ENCODE results near the gene FUBP1.
A peak's percentile ranks its signal among the peaks of the same experiment; 100 is the strongest.
"Not testable (repeated sequence)": the region's sequence is repeated elsewhere in the genome, so short reads cannot be mapped to it uniquely, and the experiment has no call there.

Gene FUBP1

GRCh38 chr1:78003882-78004718 lies 25.2 kb upstream of the FUBP1 start:
- Mint-ChIP-seq H3K27ac (ENCODE audit: low read depth) (peak overlapping the region; percentile 99), H3K4me1 (peaks cover 22% of the 10 kb centered on the region)

GRCh38 chr1:78003070-78003746 lies 24.3 kb upstream of the FUBP1 start:
- DNase-seq (ENCODE audit: low spot score in 2 of 2): no peak
- Mint-ChIP-seq H3K27me3 (no peaks in the 10 kb centered on the region), H3K9me3 (no peaks in the 10 kb centered on the region), H3K36me3 (ENCODE audit: insufficient read depth) (peaks cover 10% of the 10 kb centered on the region), H3K4me1 (peaks cover 22% of the 10 kb centered on the region), H3K27ac (ENCODE audit: low read depth) (peak overlapping the region; percentile 99), H3K4me3 (peak overlapping the region; percentile 87)
- no peak for ATAC-seq (replicated peaks; ENCODE audit: extremely low read depth, poor library complexity, severe bottlenecking)

More at GRCh38 chr1:78003882-78004718, 25.2 kb upstream of the FUBP1 start:
- no peaks in the 10 kb centered on the region for H3K9me3 Mint-ChIP-seq
- DNase-seq (ENCODE audit: low spot score in 2 of 2) (peak in 1 of 2 donors; percentile 14), ATAC-seq (replicated peaks; ENCODE audit: extremely low read depth, poor library complexity, severe bottlenecking) (peak; percentile 35)
- H3K27me3 Mint-ChIP-seq: no peaks in the 10 kb centered on the region
- peak overlapping the region; percentile 87 for H3K4me3 Mint-ChIP-seq
- H3K36me3 Mint-ChIP-seq (ENCODE audit: insufficient read depth): peaks cover 10% of the 10 kb centered on the region

DNA sequence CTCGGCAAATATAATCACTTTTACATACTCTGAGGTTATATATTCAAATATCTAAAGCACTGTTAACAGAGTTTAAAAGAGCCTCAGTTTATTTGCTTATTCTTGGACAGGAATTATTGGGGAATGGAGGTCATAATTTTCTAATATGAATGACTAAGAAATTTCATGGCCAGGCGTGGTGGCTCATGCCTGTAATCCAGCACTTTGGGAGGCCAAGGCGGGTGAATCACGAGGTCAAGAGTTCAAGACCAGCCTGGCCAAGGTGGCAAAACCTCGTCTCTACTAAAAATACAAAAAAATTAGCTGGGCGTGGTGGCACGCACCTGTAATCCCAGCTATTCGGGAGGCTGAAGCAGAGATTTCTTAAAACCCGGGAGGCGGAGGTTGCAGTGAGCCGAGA lies 21.7 kb upstream of the FUBP1 start:
- not testable (repeated sequence) for DNase-seq (ENCODE audit: low spot score in 2 of 2); H3K27ac Mint-ChIP-seq (ENCODE audit: low read depth); ATAC-seq (replicated peaks; ENCODE audit: extremely low read depth, poor library complexity, severe bottlenecking); H3K4me3 Mint-ChIP-seq; H3K27me3 Mint-ChIP-seq; H3K9me3 Mint-ChIP-seq
- Mint-ChIP-seq H3K4me1 (peaks cover 17% of the 10 kb centered on the region), H3K36me3 (ENCODE audit: insufficient read depth) (peaks cover 11% of the 10 kb centered on the region)

DNA sequence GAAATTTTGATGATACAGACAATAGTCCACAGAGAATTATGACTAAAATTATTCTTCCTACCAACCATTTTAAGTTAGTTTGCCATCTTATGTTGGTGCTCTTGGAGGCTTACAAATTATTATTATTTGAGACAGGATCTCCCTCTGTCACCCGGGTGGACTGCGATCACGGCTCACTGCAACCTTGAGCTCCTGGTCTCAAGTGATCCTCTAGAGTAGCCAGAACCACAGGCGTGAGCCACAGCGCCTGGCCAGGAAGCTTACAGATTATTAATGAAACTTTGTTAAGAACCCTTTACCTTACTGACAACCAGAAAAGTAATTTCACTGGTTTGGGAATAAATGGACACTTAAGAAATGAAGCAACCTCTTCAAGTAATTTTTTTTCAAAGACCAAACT lies 17.9 kb upstream of the FUBP1 start:
- H3K27ac Mint-ChIP-seq (ENCODE audit: low read depth): no peak overlapping the region
- no peaks in the 10 kb centered on the region for H3K27me3 Mint-ChIP-seq
- H3K4me1 Mint-ChIP-seq: no peaks in the 10 kb centered on the region
- H3K36me3 Mint-ChIP-seq (ENCODE audit: insufficient read depth): peaks cover 1% of the 10 kb centered on the region
- H3K4me3 Mint-ChIP-seq: no peak overlapping the region
- no peak for DNase-seq (ENCODE audit: low spot score in 2 of 2)
- no peaks in the 10 kb centered on the region for H3K9me3 Mint-ChIP-seq
- no peak for ATAC-seq (replicated peaks; ENCODE audit: extremely low read depth, poor library complexity, severe bottlenecking)

- H3K27ac Mint-ChIP-seq (ENCODE audit: low read depth): no peak overlapping the region
- H3K36me3 Mint-ChIP-seq (ENCODE audit: insufficient read depth): peaks cover 1% of the 10 kb centered on the region
- DNase-seq (ENCODE audit: low spot score in 2 of 2): no peak
- no peak for ATAC-seq (replicated peaks; ENCODE audit: extremely low read depth, poor library complexity, severe bottlenecking)
- H3K9me3 Mint-ChIP-seq: no peaks in the 10 kb centered on the region
- no peak overlapping the region for H3K4me3 Mint-ChIP-seq
- peaks cover 8% of the 10 kb centered on the region for H3K4me1 Mint-ChIP-seq
- no peaks in the 10 kb centered on the region for H3K27me3 Mint-ChIP-seq
Observed at GRCh38 chr1:77994117-77994705, 15.3 kb upstream of the FUBP1 start.

GRCh38 chr1:77991638-77992037 lies 12.8 kb upstream of the FUBP1 start:
- no peak for ATAC-seq (replicated peaks; ENCODE audit: extremely low read depth, poor library complexity, severe bottlenecking)
- no peaks in the 10 kb centered on the region for H3K27me3 Mint-ChIP-seq
- H3K27ac Mint-ChIP-seq (ENCODE audit: low read depth): no peak overlapping the region
- peaks cover 28% of the 10 kb centered on the region for H3K4me1 Mint-ChIP-seq
- peaks cover 2% of the 10 kb centered on the region for H3K36me3 Mint-ChIP-seq (ENCODE audit: insufficient read depth)
- DNase-seq (ENCODE audit: low spot score in 2 of 2): no peak
- H3K4me3 Mint-ChIP-seq: no peak overlapping the region
- no peaks in the 10 kb centered on the region for H3K9me3 Mint-ChIP-seq

DNA sequence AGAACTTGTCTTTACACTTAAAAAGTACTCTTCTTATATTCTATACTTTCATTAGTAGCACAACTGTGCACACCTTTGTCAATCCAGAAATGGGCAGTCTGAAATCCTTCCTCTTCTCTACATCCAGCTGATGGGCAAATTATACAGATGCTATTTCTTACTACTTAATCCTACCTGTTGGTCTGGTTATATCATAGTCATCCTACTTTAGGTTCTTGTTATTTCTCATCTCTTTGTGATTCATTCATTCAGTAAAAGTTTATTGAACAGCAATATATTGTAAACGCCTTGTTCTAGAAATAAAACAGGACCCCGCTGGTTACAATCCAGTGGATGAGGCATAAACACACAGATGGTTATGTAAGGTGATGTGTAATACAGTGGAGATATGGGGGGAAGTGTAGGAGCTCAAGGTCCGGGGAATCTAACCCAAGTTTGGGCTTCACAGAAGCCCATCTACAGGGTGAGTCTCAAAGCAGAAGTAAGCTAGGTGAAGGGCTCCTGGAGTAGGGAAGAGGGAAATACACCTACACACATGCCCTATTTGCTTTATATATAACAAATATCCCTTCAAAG lies 11.8 kb upstream of the FUBP1 start:
- DNase-seq (ENCODE audit: low spot score in 2 of 2) (no peak), ATAC-seq (replicated peaks; ENCODE audit: extremely low read depth, poor library complexity, severe bottlenecking) (no peak)
- Mint-ChIP-seq H3K36me3 (ENCODE audit: insufficient read depth) (peaks cover 2% of the 10 kb centered on the region), H3K27ac (ENCODE audit: low read depth) (no peak overlapping the region), H3K4me3 (no peak overlapping the region), H3K4me1 (peaks cover 34% of the 10 kb centered on the region), H3K9me3 (no peaks in the 10 kb centered on the region), H3K27me3 (no peaks in the 10 kb centered on the region)

GRCh38 chr1:77989744-77990143 lies 10.9 kb upstream of the FUBP1 start:
- ATAC-seq (replicated peaks; ENCODE audit: extremely low read depth, poor library complexity, severe bottlenecking) (no peak), DNase-seq (ENCODE audit: low spot score in 2 of 2) (no peak)
- Mint-ChIP-seq H3K9me3 (no peaks in the 10 kb centered on the region), H3K4me1 (peaks cover 36% of the 10 kb centered on the region), H3K27ac (ENCODE audit: low read depth) (no peak overlapping the region), H3K4me3 (no peak overlapping the region), H3K27me3 (no peaks in the 10 kb centered on the region), H3K36me3 (ENCODE audit: insufficient read depth) (peaks cover 2% of the 10 kb centered on the region)

- Mint-ChIP-seq H3K4me1 (peaks cover 45% of the 10 kb centered on the region), H3K9me3 (no peaks in the 10 kb centered on the region), H3K27ac (ENCODE audit: low read depth) (peak overlapping the region; percentile 3), H3K4me3 (no peak overlapping the region), H3K27me3 (no peaks in the 10 kb centered on the region), H3K36me3 (ENCODE audit: insufficient read depth) (peaks cover 2% of the 10 kb centered on the region)
- DNase-seq (ENCODE audit: low spot score in 2 of 2): no peak
- ATAC-seq (replicated peaks; ENCODE audit: extremely low read depth, poor library complexity, severe bottlenecking): no peak
Observed at GRCh38 chr1:77987919-77988318, 9.0 kb upstream of the FUBP1 start.

DNA sequence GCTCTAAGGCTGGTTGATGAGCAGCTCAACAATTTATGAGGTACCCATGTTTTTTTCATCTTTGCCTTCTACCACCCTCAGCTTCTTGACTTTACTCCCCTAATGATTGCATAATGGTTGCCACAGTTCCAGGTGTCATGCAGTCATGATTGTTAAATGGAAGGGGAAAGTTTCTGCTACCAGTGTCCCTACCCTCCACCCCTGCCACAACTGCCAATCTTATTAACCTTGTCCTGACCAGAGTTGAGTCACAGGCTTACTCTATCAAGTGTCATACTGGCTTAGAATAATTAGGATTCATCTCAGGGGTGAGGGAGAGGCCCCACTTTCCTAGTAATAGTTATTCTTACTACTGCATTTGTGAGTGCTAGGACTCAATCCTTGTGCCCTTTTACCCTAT lies 7.9 kb upstream of the FUBP1 start:
- H3K36me3 Mint-ChIP-seq (ENCODE audit: insufficient read depth): peaks cover 2% of the 10 kb centered on the region
- peak overlapping the region; percentile 3 for H3K27ac Mint-ChIP-seq (ENCODE audit: low read depth)
- DNase-seq (ENCODE audit: low spot score in 2 of 2) (no peak), ATAC-seq (replicated peaks; ENCODE audit: extremely low read depth, poor library complexity, severe bottlenecking) (no peak)
- no peak overlapping the region for H3K4me3 Mint-ChIP-seq
- H3K27me3 Mint-ChIP-seq: no peaks in the 10 kb centered on the region
- H3K4me1 Mint-ChIP-seq: peaks cover 45% of the 10 kb centered on the region
- H3K9me3 Mint-ChIP-seq: no peaks in the 10 kb centered on the region

DNA sequence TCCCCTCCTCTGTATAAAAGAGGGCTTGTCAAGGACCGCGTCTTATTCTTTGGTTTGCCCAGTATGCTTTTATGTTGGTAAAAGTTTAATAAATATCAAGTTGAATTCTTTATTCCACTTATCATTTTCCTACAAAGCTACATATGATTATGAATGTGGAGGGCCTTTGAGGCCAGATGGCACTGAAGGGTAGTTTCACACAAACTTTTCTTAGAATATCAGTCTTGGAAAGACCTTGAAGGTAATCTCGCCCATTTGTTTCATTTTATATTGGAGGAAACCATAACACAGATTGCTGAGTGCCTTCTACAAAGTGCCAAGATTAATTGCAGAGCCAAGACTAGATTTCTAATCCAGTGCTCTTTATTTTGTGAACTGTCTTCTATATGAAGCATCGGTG lies 5.8 kb upstream of the FUBP1 start:
- Mint-ChIP-seq H3K27ac (ENCODE audit: low read depth) (no peak overlapping the region), H3K27me3 (no peaks in the 10 kb centered on the region), H3K4me1 (peaks cover 52% of the 10 kb centered on the region), H3K9me3 (no peaks in the 10 kb centered on the region), H3K4me3 (no peak overlapping the region), H3K36me3 (ENCODE audit: insufficient read depth) (peaks cover 2% of the 10 kb centered on the region)
- no peak for ATAC-seq (replicated peaks; ENCODE audit: extremely low read depth, poor library complexity, severe bottlenecking)
- no peak for DNase-seq (ENCODE audit: low spot score in 2 of 2)

GRCh38 chr1:77983997-77984355 lies 5.1 kb upstream of the FUBP1 start:
- H3K36me3 Mint-ChIP-seq (ENCODE audit: insufficient read depth): peaks cover 2% of the 10 kb centered on the region
- H3K9me3 Mint-ChIP-seq: no peaks in the 10 kb centered on the region
- no peak overlapping the region for H3K27ac Mint-ChIP-seq (ENCODE audit: low read depth)
- ATAC-seq (replicated peaks; ENCODE audit: extremely low read depth, poor library complexity, severe bottlenecking): no peak
- no peak overlapping the region for H3K4me3 Mint-ChIP-seq
- H3K4me1 Mint-ChIP-seq: peaks cover 47% of the 10 kb centered on the region
- no peak for DNase-seq (ENCODE audit: low spot score in 2 of 2)
- no peaks in the 10 kb centered on the region for H3K27me3 Mint-ChIP-seq

Data from central memory CD8-positive, alpha-beta T cell (primary cell).